T-helper 9 cell (primary cell): Measurements from ENCODE around the gene PCYT2.

Experiments
- DNase-seq: peaks from one replicate; pipeline ENCODE4 v3.0.0-alpha.2; 2020

PCYT2 gene

DNA sequence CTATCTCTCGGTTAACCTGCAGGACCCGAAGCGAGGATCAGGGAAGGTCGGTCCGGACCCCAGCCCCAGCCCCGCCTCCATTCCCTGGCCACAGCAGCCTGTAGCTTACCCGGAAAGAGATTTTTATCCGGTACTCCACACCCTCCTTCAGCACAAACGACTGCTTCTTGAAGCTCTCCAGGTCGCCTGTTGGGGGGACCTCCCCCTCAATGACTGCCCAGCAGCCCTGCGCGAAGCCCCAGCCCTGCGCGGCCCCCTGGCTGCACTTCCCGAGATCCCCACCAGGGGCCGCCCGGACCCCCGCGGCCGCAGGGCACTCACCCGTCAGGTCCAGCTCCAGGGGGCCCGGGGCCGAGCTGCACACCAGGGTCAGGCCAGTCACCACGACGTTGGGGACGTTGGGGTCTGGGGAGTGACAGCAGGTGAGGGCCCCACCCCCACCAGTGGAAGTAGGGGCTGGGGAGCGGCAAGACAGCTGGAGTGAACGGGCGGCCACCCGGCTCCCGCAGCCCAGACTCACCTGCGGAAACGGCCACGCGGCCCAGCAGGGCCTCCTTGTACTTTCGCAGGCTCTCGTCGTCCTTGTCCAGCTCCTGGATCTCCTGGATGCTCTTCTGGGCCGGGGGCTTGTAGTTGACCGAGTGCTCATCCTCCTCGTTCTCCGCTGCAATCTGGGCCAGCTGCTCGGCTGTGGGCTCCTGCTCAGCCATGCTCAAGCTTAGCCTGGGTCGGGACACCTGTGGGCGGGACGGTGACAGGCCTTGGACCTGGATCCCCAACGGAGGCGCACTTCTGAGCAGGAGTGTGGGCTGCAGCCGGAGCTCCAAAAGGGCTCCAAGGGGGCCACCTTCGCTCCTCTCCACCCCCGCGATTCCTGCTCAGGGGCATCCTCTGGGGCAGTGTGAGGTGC, 41.7 kb downstream of the PCYT2 start:
- DNase-seq, result no peak

DNA sequence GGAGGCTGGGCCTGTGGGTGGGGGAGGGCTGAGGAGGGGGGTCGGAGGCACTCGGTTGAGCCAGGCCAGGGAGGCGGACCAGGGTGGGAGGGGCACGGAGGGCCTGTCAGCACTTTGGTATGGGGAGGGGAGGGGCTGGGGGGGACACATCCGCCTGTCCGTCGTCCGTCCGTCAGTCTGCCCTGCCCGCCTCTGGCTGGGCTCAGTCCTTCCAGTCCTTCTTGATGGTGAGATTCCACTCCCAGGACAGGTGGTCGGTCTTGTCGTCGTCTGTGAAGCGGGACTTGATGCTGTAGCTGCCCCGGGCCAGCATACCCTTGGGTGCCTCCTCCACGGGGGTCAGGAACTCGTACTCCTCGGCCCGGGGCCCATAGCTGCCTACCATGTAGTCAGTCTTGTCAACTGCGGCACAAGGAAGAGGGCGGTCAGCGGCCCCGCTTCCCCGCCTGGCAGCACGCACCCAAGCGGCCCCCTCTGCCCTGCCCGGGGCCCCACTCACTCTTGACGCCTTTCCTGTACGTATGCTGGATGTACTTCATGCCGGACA, 42.5 kb downstream of the PCYT2 start:
- no peak for DNase-seq

DNA sequence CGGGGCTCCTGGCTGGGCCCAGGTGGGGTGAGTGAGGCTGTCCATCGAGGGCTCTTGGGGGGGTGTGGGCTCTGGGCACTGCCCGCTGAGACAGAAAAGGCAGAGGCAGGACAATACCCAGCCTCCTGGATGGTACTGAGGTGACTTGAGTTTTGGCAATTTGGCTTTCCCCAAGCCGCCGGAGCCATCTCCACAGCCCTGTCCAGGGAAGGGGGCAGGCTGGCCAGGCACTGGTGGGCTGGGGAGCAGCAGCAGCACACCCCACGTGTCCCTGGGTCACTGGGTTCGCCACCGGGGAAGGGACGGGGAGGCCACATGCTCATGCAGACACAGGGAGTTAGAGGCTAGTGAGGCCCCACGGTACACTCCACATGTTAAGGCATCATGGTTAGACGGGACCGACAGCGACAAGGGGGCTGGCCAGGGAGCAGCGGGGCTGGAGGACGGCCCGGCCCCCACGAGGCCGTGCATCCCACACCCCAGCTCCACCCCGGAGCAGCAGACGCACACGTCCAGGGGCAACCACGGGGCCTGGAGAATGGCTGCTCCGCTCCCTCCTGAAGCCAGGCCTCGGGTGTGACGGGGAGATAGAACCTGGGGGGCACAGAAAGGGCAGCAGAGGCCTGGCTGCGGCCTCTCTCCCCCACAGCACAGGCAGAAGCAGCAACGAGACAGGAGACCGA, 43.1 kb downstream of the PCYT2 start:
- DNase-seq, result no peak

DNA sequence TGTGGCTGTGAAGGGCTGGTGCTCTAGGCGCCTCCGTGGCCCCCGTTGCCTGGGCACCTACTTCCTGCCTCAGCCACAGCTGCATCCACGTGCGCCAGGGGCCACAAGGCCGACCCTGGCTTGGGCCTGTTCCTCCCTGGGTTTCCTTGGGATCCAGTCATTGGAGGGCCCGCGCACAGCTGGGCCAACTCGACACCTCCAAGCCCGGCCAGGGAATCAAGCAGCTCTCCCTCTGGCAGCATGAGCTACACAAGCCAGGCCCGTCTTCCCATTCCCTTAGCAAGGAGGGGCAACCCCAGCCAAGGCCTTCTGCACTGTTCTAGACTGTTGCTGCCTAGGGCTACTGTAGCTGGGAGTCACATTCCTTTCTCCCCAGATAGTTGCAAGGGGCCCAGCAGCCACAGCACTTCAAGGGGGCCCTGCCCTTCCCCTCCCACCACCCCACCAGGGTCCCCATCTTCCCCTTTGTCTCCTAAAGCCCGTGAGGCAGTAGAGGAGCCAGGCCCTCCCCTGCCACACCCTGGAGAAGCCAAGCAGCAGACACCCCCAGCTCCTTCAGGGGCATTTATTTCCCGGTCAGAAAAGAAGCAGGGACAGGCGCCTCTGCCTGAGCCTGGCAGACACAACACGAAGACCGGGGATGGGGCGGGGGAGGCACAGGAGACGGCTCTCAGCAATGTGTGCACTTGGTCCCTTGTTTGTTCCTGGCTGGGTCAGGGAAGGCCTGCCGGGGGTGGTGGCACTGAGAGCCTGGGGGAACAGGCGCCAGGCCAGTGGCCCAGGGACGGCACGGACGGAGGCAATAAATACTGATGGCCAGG, 43.8 kb downstream of the PCYT2 start:
- no peak for DNase-seq

DNA sequence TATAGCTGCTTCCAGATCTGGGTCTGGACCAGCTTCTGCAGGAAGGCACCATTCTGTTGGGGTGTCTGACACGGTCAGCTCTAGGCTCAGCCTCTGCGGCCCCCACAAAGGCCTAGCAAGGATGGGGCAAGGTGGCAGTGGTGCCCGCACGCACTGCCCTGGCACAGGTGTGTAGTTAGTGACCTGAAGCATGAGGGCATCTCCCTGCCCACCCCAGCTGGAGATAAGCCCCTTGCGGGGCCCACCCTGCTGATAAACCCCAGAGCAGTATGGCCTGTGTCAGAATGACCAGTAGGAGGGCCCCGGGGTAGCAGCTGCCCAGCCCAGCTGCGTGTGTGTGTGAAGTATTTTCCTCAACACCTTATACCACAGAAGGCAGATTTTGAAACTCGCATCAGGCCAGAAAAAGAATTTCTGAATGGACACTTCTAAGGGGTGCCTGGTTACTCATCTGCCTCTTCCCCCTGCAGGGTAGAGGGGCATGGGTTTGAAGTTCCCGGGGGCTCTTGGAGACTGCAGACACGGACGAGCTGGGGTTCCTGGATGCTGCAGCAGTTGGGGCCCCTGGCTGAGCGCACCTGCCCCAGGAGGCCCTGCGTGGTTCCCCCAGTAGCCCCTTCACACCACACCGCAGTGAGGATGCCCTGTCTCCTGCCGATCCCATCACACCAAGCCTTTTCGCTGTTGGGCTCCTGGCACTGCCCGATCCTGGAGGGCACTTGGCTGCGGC, 44.6 kb downstream of the PCYT2 start:
- no peak for DNase-seq

DNA sequence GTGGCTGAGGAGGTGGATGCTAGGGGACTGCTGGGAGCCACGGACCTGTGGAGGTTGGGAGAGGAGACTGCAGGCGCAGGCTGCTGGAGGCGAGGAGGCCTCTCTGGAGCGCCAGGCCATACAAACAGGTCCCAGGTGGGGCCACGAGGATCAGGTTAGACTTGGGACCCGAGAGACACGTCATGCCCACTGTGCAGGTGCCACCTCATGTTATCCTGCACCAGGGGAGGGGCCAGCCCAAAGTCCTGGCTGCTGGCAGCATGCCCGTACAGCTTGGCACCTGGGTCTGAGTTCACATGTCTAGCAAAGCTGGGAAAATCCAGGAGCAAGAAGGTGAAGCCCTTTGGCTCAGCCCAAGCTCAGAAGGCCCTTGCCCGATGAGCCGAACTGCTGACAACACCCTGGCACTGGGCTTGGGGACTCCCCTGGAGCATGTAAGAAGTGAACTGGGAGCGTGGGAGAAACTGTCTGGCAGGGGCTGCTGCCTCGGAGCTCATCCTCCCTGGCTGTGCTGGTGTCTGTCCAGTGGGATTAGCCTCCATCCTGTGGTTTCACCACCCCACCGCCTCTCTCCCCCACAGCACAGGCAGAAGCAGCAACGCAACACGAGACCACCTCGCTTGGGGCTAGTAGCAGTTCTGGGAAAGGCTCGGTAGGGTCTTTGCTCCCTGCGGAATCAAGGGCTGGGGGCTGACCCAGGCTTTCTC, 45.3 kb downstream of the PCYT2 start:
- no peak for DNase-seq

DNA sequence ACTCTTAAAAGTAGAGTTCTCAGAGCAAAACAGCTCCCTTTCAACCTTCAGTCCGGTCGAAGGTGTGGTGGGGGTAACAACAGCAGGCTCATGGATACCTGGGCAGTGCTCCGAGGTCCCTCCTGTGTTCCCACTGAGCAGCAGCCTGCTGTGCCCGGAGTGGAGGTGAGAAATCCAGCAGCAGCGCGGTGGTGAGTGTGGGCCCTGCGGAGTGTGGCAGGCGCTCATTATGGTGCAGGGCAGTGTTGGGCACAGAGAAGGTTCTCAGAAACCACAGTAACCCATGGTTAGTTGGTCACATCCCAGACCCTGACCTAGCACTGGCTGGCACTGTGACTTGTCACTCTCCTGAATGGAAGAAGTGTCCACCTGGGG, 45.9 kb downstream of the PCYT2 start:
- DNase-seq, result no peak

DNA sequence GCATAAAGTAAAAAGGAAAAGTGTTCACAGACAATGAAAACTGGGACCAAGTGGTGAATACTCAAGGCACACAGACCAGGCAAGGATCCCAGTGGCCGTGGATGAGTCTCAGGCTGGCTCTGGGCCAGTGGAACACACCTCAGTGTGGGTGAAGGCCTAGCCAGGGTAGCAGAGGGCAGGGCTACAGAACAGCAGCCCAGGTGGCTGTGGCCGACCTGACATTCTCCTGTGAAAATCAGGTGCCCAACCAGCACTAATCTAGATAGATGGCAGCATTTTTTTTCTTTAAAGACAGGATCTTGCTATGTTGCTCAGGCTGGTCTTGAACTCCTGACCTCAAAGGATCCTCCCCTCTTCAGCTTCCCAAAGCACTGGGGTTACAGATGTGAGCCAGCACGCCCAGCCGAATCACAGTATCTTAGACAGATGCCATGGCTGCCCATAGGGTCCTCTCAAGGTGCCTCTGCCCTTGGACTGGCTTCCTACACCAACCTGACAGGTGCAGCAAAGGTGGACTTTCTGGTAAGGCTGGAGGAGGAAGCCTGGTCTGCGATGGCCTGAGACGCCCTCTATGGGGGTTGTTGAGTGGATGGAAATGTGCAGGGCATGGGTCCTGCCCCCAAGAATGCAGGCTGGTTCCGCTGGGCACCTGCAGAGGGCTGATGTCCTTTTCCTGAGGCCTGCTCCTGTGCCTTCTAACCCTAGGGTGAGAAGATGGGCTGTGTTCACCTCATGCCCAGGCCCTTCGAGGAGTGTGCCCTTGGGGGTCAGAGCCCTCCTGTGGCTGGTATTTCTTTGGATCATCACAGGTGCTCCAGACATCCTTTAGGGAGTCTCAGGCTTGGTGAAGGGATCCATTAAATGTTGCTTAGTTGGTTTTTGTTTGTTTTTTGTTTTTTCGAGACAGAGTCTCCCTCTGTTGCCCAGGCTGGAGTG, 47.1 kb downstream of the PCYT2 start:
- DNase-seq, result no peak

DNA sequence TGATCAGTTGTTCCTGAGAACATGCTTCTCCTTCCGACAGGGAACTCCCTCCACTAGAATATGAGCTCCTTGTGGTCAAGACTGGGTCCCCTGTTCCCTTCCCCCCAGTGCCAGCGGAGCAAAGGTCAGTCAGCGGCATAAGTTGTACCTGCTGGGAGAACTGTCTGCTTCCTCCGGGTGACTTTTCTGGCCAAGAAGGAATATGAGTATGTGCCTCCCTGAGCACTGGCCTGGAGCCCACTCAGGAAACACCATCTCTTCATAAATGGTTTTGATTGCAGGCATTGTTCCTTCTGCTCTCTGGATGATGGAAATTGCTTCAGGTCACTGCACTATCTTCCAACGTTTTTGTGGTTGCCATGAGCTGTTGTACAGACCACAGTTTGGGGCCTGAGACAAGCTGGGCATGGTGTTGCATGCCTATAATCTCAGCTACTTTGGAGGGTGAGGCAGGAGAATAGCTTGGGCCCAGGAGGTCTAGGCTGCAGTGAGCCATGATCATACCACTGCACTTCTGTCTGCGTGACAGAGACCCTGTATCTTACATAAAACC, 48.0 kb downstream of the PCYT2 start:
- no peak for DNase-seq

DNA sequence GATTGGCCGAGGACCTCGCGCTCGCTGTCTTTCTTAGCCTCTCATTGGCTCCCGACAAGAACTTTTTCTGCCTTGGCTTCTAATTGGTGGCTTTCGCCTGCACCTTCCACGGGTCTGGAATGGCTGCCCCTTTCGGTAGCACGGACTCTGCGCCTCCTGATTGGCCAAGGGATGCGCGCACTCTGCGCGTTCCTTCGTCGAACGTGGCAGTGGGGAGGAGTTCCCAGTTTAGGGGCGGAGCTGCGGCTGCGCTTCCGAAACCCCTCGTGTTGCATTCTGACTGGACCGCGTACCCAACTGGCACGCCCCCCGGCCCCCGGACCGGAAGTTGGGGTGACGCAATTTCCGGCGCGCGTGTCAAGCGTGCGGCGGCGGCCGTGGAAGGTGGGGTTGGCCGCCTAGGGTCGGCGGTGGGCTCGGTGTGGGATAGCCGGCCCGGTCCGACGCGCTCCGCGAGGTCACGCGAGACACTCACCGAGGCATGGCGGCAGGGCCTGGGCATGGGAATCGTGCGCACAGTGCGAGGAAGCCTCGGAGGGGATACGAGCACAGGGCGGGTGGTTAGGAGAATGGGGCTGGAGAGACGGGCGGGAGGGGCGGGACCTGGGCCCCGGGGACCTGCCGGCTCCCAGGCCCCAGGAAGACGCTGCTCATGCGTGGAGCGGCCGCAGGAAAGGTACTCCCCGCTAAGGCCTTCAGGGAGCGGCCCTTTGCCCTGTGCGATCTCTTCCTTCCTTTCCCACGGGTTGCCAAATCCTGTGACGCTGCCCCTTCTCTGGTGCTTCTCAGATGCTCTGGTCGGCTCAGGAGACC, 50.2 kb downstream of the PCYT2 start:
- peak; percentile 99 for DNase-seq

DNA sequence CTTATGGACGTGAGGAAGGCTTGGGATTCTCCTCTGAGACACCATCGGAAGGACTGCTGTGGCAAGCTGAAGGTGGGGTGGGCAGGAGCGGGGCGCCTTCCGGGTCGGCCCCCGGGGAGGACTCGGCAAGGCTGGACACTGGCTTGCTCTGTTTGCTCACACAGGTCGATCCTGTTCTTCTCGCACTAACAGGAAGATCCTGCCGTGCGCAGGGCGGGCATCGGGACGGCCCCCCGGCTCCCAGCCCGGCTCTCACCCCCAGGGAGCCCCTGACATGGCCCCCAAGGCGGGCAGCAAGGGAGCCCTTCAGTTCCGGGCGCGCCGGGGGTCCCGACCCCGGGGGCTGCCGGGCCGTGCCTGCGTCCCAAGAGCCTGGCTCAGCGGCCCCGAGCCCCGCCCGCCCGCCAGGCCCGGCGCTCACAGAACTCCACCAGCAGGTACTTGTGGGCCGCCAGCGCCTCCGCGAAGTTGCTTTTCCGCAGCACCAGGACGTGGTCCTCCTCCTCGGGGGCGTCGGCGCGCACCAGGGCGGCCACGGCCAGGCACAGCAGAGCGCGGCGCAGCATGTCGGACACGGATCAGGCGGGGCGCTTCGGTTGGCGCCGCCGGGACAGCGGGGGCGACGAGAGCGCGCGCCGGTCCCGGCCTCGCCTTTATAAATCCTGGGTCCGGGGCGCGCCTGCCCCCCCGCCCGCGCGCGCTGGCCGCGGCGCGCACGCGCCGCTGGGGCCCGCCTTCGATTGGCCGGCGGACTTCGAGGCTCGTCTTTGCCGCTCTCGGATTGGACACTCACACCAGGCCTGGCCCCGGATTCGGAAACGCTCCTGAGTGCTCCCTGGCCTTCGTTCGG, 51.1 kb downstream of the PCYT2 start, which contains the start of gene P4HB:
Gene P4HB (minus strand): TSS at position 630 of the 850 bp plus-strand sequence. CDS start 64 bp downstream, at position 566.
- DNase-seq, result peak; percentile 96

DNA sequence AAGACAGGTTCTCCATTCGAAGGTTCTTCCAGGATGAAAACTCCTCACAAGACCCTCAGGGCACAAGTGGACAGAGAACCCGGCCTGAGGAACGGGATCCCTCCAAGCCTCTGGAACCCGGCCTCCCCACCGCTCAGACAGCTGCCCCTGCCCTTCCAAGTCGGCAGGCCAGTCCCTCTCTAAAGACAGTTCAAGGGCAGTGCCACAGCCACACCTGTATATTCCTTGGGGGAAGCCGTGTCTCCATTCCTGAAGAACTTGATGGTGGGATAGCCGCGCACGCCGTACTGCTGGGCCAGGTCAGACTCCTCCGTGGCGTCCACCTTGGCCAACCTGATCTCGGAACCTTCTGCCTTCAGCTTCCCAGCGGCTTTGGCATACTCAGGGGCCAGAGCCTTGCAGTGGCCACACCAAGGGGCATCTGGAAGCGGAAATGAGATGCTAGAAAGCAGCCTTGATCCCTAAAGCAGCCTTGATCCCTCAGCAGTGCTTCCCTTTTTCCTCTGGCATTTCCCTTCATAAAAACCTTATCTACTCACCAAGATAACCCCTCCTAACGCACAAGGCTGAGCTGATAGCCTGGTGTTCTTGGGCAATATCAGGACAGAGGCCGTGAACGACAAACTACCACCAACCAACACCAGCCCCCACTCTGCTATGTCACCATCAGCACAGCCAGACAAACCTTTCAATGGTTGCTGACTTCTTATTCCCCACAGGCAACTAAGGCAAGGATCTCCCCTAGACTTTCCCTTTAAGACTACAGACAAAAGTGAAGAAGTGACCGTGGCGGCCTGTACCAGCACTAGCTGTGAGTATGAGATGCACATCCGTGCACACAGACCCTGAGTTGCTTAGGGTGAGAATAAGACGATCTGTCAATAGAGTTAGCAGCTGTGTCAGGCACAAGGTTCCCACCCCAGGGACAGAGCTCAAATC, 52.0 kb downstream of the PCYT2 start:
- DNase-seq, result no peak

DNA sequence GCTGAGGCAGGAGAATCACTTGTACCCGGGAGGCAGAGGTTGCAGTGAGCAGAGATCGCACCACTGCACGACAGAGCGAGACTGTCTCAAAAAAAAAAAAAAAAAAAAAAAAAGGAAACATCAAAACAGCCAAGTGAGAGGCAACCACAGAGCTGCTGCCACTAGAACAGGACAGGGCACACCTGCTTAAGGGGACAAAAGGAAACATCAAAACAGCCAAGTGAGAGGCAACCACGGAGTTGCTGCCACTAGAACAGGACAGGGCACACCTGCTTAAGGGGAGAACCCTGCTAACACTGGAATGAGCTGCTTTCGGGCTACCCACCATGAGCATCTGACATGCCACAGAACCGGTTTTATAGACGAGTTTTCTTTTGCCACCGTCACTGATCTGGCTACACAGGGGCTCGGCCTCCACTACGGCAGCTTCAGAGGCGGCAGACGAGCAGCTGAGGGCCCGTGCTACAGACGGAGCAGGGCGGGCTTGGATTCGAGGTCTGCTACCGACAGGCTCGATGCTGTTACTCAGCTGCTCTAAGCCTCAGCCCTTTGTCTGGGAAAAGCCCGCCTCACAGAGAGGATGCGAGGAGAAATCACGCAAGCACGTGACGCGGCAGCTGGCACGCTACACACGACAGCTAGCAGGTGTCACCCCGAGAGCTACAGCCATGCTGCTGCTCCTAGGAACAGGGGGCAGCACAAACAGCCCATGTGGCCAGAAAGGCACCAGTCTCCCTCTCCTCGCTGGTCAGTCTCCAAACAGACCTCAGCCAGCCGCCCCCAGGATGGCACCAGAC, 52.8 kb downstream of the PCYT2 start:
- no peak for DNase-seq

DNA sequence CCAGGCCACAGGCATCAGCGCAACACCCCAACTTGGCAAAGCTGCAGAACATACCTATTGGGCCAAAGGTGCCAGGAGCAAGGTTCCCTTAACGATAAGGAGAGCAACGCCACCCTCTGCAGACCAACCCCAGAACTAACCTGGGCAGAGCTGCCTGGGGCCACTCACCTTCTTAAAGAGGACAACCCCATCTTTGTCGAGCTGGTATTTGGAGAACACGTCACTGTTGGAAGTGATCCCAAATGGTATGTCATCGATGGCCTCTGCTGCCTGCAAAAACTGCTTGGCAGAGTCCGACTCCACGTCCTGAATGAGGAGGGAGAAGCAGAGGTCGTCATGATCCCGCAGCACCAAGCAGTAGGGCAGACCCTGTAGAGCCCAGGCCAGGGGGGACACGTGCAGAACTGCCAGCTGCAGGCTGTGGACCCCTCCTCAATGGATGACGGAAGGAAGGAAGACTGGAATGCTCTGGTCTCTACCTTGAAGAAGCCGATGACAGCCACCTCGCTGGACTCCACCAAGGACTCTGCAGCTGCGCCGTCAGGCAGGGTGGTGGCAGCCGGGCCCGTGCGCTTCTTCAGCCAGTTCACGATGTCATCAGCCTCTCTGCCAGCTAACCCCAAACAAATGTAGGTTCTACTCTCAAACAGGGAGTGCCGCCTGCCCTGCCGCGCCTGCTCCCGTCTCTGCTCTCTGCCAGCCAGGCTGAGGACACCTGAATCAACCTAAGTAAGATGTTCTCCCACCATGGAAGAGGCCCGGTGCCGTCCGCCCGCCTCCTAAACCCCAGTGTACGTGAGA, 56.0 kb downstream of the PCYT2 start:
- DNase-seq, result no peak

DNA sequence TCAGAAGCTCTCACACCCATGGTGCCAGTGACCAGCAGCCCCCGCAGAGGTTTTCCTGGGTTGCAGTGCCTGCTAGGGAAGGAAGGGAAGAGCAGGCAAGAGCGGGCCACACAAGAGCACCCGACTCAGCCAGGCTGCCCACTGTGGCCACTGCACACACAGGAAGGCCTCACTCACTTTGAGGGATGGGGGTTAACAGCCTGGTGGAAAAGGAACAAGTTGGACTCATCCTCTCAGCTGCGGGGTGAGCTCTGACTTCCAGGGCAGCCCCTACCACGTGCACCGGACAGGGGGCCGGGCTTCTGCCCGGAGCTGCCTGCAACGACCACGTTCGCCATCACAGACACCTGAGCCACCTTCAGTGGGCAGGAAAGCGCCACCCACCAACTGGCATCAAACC, 59.0 kb downstream of the PCYT2 start:
- no peak for DNase-seq
